Right renal cortex interstitium (tissue), 3 donors: ENCODE results near the gene ZNF212. TPM values are rescaled to one million over a fixed set of nuclear protein-coding genes. Genes with fewer than 3 reads are reported as not detected.
A peak's percentile ranks its signal among the peaks of the same experiment; 100 is the strongest.

Source experiments
- DNase-seq, 3 donors: peaks; one replicate each; pipeline ENCODE4 v3.0.0-alpha.2; 2013; ENCODE audit warnings: low read depth in 3 of 3, low spot score in 2 of 3
- polyA plus RNA-seq, 3 donors: library from polyadenylated mRNA; unstranded; fragments of 120-200 nt; gene quantifications; one replicate each; pipeline ENCODE4 v1.2.1, GENCODE V29; 2013; ENCODE audit not compliant: insufficient read length in 3 of 3

Gene ZNF212
- polyA plus RNA-seq, 3 donors: 15.5 to 17.0 (median 16.5) TPM

- DNase-seq: no peak
Observed at GRCh38 chr7:149284343-149284742, 44.9 kb downstream of the ZNF212 start.

GRCh38 chr7:149284850-149285585 lies 45.6 kb downstream of the ZNF212 start:
- DNase-seq: peak; percentile 74 to 88 (median 77)

GRCh38 chr7:149285603-149286002 lies 46.2 kb downstream of the ZNF212 start:
- DNase-seq: peak in 1 of 3 donors; percentile 19

- no peak for DNase-seq
Observed at GRCh38 chr7:149286811-149287400, 47.5 kb downstream of the ZNF212 start.

- no peak for DNase-seq
Observed at GRCh38 chr7:149287622-149288021, 48.2 kb downstream of the ZNF212 start.

GRCh38 chr7:149289262-149289661 lies 49.8 kb downstream of the ZNF212 start:
- no peak for DNase-seq

- no peak for DNase-seq
Observed at GRCh38 chr7:149289856-149290255, 50.4 kb downstream of the ZNF212 start.

- no peak for DNase-seq
Observed at GRCh38 chr7:149291036-149291780, 51.8 kb downstream of the ZNF212 start.

GRCh38 chr7:149291781-149292461 lies 52.5 kb downstream of the ZNF212 start:
- DNase-seq: no peak

- DNase-seq: no peak
Observed at GRCh38 chr7:149292462-149292823, 53.0 kb downstream of the ZNF212 start.

- DNase-seq: no peak
Observed at GRCh38 chr7:149293338-149293737, 53.9 kb downstream of the ZNF212 start.

GRCh38 chr7:149293946-149294633 lies 54.6 kb downstream of the ZNF212 start:
- DNase-seq: no peak

GRCh38 chr7:149294634-149295480 lies 55.4 kb downstream of the ZNF212 start:
- no peak for DNase-seq

- no peak for DNase-seq
Observed at GRCh38 chr7:149295481-149295850, 56.0 kb downstream of the ZNF212 start.

GRCh38 chr7:149296368-149296767 lies 56.9 kb downstream of the ZNF212 start:
- DNase-seq: no peak

GRCh38 chr7:149297034-149297755 lies 57.7 kb downstream of the ZNF212 start:
- no peak for DNase-seq

- DNase-seq: no peak
Observed at GRCh38 chr7:149300620-149301285, 61.3 kb downstream of the ZNF212 start.

- no peak for DNase-seq
Observed at GRCh38 chr7:149302222-149302621, 62.8 kb downstream of the ZNF212 start.

GRCh38 chr7:149302865-149303264 lies 63.4 kb downstream of the ZNF212 start:
- DNase-seq: no peak
